GM15510 (cell line): ENCODE measurements around the gene LYPLA2.

Experiments used
- POLR2A ChIP-seq: IDR thresholded peaks from 3 replicates; pipeline ENCODE4 v1.6.1; 2011; ENCODE audit warnings: borderline replicate concordance; ENCODE audit not compliant: insufficient read length; ENCODE audit errors: extremely low read depth

LYPLA2 gene

GRCh38 chr1:23806280-23806679 is 15.3 kb downstream of the LYPLA2 start:
- no peak for TF ChIP-seq POLR2A

- no peak for TF ChIP-seq POLR2A
Measured at GRCh38 chr1:23807453-23807852, 16.5 kb downstream of the LYPLA2 start.

- no peak for TF ChIP-seq POLR2A
Measured at GRCh38 chr1:23809751-23810171, 18.8 kb downstream of the LYPLA2 start.

GRCh38 chr1:23810818-23811540 is 20.0 kb downstream of the LYPLA2 start:
- TF ChIP-seq POLR2A = no peak

- TF ChIP-seq POLR2A = no peak
Measured at GRCh38 chr1:23814016-23814415, 23.1 kb downstream of the LYPLA2 start.

- no peak for TF ChIP-seq POLR2A
Measured at GRCh38 chr1:23816361-23816760, 25.4 kb downstream of the LYPLA2 start.

GRCh38 chr1:23816906-23817305 is 26.0 kb downstream of the LYPLA2 start:
- TF ChIP-seq POLR2A = no peak

- no peak for TF ChIP-seq POLR2A
Measured at GRCh38 chr1:23817633-23818032, 26.7 kb downstream of the LYPLA2 start.

GRCh38 chr1:23823767-23824166 is 32.8 kb downstream of the LYPLA2 start:
- no peak for TF ChIP-seq POLR2A

GRCh38 chr1:23824711-23825075 is 33.7 kb downstream of the LYPLA2 start:
- no peak for TF ChIP-seq POLR2A

- TF ChIP-seq POLR2A = peak; percentile 95
Measured at GRCh38 chr1:23825076-23825761, 34.3 kb downstream of the LYPLA2 start, which contains the start of gene HMGCL. Gene HMGCL, minus strand, starts transcription at chr1:23825429. Its CDS starts 14 bp downstream, at chr1:23825415.

- no peak for TF ChIP-seq POLR2A
Measured at GRCh38 chr1:23825762-23826522, 35.0 kb downstream of the LYPLA2 start.

- TF ChIP-seq POLR2A = no peak
Measured at GRCh38 chr1:23827717-23828116, 36.8 kb downstream of the LYPLA2 start.

- no peak for TF ChIP-seq POLR2A
Measured at GRCh38 chr1:23836037-23836436, 45.1 kb downstream of the LYPLA2 start.

- no peak for TF ChIP-seq POLR2A
Measured at GRCh38 chr1:23837908-23838307, 47.0 kb downstream of the LYPLA2 start.
